22Rv1 (cell line): ENCODE measurements around the gene STAC3.

Source experiments
- CTCF ChIP-seq: fragments of 450-650 bp; IDR thresholded peaks from 2 replicates; pipeline ENCODE4 v1.5.1; 2017; ENCODE audit warnings: mild to moderate bottlenecking
- ZFX ChIP-seq: fragments of 450-650 bp; IDR thresholded peaks from 2 replicates; pipeline ENCODE4 v1.6.1; 2017; ENCODE audit warnings: antibody characterized with exemption, borderline replicate concordance

- TF ChIP-seq CTCF, result no peak
- no peak for TF ChIP-seq ZFX
Observed at GRCh38 chr12:57237932-57238853, 12.8 kb downstream of the STAC3 start.
